K562 (cell line): ENCODE results near the gene CFDP1. TPM values are rescaled to one million over a fixed set of nuclear protein-coding genes. Genes with fewer than 3 reads are reported as not detected.

ENCODE experiments used
- CCNT2 ChIP-seq: IDR thresholded peaks from 2 replicates; pipeline ENCODE4 v1.6.1; 2011; ENCODE audit warnings: borderline replicate concordance, low read depth, mild to moderate bottlenecking, moderate library complexity, mixed read lengths, low read length; ENCODE audit not compliant: insufficient read length; ENCODE audit errors: extremely low read depth
- CREM ChIP-seq: IDR thresholded peaks from 2 replicates; pipeline ENCODE4 v1.6.1; 2014; ENCODE audit warnings: antibody characterized with exemption, low read depth
- KLF1 ChIP-seq: fragments of 450-650 bp; IDR thresholded peaks from 2 replicates; pipeline ENCODE4 v1.6.1; 2016; ENCODE audit warnings: missing genetic modification characterization, missing compliant biosample characterization
- NFE2L1 ChIP-seq: fragments of 450-650 bp; IDR thresholded peaks from 2 replicates; pipeline ENCODE4 v1.6.1; 2016; ENCODE audit warnings: missing genetic modification characterization, low read depth, mild to moderate bottlenecking, missing compliant biosample characterization, moderate library complexity, borderline replicate concordance
- PHF20 ChIP-seq: fragments of 450-650 bp; IDR thresholded peaks from 2 replicates; pipeline ENCODE4 v1.6.1; 2018; ENCODE audit not compliant: partially characterized antibody
- SNRNP70 ChIP-seq: fragments of 200-400 bp; formaldehyde crosslinking; optimal IDR thresholded peaks from 2 replicates; pipeline ENCODE3; 2017; ENCODE audit warnings: low read depth, low read length
- TEAD1 ChIP-seq, 2 experiments: fragments of 450-650 bp in 1 of 2; sonication (generic) in 1 of 2; formaldehyde crosslinking; IDR thresholded peaks; 2 replicates each; pipeline versions ENCODE4 v1.4.0 to v1.8.0; 2020 to 2022; ENCODE audit warnings: mild to moderate bottlenecking in 2 of 2, missing genetic modification reagents in 1 of 2
- ZNF311 ChIP-seq: fragments of 250-450 bp; sonication (Bioruptor Pico); IDR thresholded peaks from 2 replicates; pipeline ENCODE4 v1.4.0; 2020; ENCODE audit warnings: mild to moderate bottlenecking, moderate library complexity
- ZNF431 ChIP-seq: sonication (generic); formaldehyde crosslinking; IDR thresholded peaks from 2 replicates; pipeline ENCODE4 v1.8.0; 2022; ENCODE audit warnings: mild to moderate bottlenecking, missing genetic modification reagents
- polyA plus RNA-seq, 8 experiments: library from polyadenylated mRNA; depleted of rRNA in 4 of 8; stranded (reverse) in 5 of 8; unstranded in 3 of 8; fragments of >200 nt; fragmentation: Nextera tagmentation in 2 of 8; fragmentation: Illumina TruSeq in 1 of 8; extraction: Ambion mirVana in 2 of 8; extraction: Trizol in 1 of 8; gene quantifications; 2 replicates each; pipeline versions ENCODE4 v1.2.1 to v1.2.3, GENCODE V29; 2011 to 2014; ENCODE audit warnings: inconsistent platforms in 1 of 8, missing spikeins in 1 of 8
- total RNA-seq, 7 experiments: library from RNA; depleted of rRNA in 6 of 7; stranded (reverse); fragments of >200 nt in 6 of 7; fragmentation: Illumina TruSeq in 2 of 7; extraction: Trizol in 2 of 7; gene quantifications; 2 replicates each; pipeline versions ENCODE4 v1.2.1 to v1.2.3, GENCODE V29; 2011 to 2021; ENCODE audit warnings: low replicate concordance in 1 of 7
- TF ChIP-seq, protein P1 (sequence below): fragments of 450-650 bp; formaldehyde crosslinking; conservative IDR thresholded peaks from 2 replicates; pipeline ENCODE4 v1.4.0; 2022; ENCODE audit warnings: mild to moderate bottlenecking, missing genetic modification characterization
- TF ChIP-seq, protein P2 (sequence below), 2 experiments: IDR thresholded peaks; 2 replicates each; pipeline ENCODE4 v1.6.1; 2011; ENCODE audit warnings: borderline replicate concordance in 1 of 2, control low read depth in 1 of 2, low read depth in 1 of 2, low read length in 1 of 2, mild to moderate bottlenecking in 1 of 2, mixed read lengths in 1 of 2, moderate library complexity in 1 of 2; ENCODE audit not compliant: insufficient read depth in 1 of 2, insufficient read length in 1 of 2, poor library complexity in 1 of 2, severe bottlenecking in 1 of 2; ENCODE audit errors: extremely low read depth in 1 of 2
- TF ChIP-seq, protein P3 (sequence below): fragments of 450-650 bp; IDR thresholded peaks from 2 replicates; pipeline ENCODE4 v1.6.1; 2016; ENCODE audit warnings: mild to moderate bottlenecking
- TF ChIP-seq, protein P4 (sequence below): fragments of 450-650 bp; conservative IDR thresholded peaks from 2 replicates; pipeline ENCODE4 v1.6.1; 2016; ENCODE audit warnings: missing genetic modification characterization, low read depth, mild to moderate bottlenecking, missing compliant biosample characterization, moderate library complexity
- TF ChIP-seq, protein P5 (sequence below): fragments of 450-650 bp; IDR thresholded peaks from 2 replicates; pipeline ENCODE4 v1.6.1; 2016; ENCODE audit warnings: borderline replicate concordance
- TF ChIP-seq, protein P6 (sequence below), 2 experiments: fragments of 450-650 bp; conservative IDR thresholded peaks; 2 replicates each; pipeline ENCODE4 v1.6.1; 2017; ENCODE audit warnings: mild to moderate bottlenecking in 2 of 2, moderate library complexity in 2 of 2

Gene CFDP1
- total and polyA plus RNA-seq, 9 of the 15 experiments (the other 6 are each of a cell fraction or from before 2014, with no cell fraction given), result 31.5 to 78.4 (median 61.7) TPM

DNA sequence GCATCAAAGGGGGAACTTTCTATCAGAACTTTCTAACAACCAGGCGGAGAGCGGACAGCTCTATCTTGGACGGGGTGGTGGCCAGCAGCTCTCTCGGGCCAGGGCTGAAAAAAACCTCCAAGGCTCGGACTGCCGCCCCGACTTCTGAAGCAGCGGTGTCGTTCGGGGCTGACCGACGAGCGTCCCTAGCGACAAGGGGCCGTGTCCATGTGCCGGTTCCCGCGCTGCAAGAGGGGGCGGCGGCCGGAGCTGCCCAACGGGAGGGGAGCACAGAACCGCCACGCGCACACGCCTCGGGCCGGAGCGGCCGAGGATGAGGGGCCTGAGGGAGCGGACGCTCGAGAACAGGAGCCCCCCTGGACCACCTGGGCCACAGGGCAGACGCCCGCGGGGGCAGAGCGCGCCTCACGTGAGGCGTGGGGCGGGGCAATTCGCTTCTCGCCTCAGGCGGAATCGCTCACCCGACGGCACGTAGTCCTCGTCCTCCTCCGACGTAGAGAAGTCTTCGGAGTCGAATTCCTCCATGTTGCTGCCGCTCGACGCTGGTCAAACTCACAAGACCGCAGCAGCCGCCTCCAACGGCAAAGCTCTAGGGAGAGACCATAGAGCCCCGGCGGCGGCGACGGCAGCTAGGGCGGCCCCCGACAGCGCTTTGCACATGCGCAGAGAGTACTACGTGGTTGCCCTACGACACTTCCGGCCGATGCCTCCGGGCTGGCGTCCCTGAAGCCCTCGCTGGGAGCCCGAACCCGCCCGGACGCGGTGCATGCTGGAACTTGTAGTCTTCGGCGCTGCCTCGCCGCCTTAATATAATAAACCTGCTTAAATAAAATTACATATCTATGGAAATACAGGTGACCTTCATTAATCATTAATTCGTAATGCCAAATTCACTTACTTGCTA, at the start of gene CFDP1 (continued):
- TF ChIP-seq, protein P1, sequence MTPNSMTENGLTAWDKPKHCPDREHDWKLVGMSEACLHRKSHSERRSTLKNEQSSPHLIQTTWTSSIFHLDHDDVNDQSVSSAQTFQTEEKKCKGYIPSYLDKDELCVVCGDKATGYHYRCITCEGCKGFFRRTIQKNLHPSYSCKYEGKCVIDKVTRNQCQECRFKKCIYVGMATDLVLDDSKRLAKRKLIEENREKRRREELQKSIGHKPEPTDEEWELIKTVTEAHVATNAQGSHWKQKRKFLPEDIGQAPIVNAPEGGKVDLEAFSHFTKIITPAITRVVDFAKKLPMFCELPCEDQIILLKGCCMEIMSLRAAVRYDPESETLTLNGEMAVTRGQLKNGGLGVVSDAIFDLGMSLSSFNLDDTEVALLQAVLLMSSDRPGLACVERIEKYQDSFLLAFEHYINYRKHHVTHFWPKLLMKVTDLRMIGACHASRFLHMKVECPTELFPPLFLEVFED (CRISPR knock-in tag), result no peak
- peak in 1 of 2 experiments; percentile 83; a peak in 1 of 4 replicates for TF ChIP-seq TEAD1 (CRISPR knock-in tag; IDR thresholded peaks at IDR 0.05)
- TF ChIP-seq, protein P2, sequence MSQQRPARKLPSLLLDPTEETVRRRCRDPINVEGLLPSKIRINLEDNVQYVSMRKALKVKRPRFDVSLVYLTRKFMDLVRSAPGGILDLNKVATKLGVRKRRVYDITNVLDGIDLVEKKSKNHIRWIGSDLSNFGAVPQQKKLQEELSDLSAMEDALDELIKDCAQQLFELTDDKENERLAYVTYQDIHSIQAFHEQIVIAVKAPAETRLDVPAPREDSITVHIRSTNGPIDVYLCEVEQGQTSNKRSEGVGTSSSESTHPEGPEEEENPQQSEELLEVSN (IDR thresholded peaks at IDR 0.05; ENCODE audit: borderline replicate concordance in 1 of 2, extremely low read depth in 1 of 2, insufficient read depth in 1 of 2, insufficient read length in 1 of 2, low read depth in 1 of 2, low read length in 1 of 2, poor library complexity in 1 of 2, severe bottlenecking in 1 of 2), result peak; percentile 99 to 100
- TF ChIP-seq, protein P3, sequence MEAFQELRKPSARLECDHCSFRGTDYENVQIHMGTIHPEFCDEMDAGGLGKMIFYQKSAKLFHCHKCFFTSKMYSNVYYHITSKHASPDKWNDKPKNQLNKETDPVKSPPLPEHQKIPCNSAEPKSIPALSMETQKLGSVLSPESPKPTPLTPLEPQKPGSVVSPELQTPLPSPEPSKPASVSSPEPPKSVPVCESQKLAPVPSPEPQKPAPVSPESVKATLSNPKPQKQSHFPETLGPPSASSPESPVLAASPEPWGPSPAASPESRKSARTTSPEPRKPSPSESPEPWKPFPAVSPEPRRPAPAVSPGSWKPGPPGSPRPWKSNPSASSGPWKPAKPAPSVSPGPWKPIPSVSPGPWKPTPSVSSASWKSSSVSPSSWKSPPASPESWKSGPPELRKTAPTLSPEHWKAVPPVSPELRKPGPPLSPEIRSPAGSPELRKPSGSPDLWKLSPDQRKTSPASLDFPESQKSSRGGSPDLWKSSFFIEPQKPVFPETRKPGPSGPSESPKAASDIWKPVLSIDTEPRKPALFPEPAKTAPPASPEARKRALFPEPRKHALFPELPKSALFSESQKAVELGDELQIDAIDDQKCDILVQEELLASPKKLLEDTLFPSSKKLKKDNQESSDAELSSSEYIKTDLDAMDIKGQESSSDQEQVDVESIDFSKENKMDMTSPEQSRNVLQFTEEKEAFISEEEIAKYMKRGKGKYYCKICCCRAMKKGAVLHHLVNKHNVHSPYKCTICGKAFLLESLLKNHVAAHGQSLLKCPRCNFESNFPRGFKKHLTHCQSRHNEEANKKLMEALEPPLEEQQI, result no peak
- TF ChIP-seq, protein P4, sequence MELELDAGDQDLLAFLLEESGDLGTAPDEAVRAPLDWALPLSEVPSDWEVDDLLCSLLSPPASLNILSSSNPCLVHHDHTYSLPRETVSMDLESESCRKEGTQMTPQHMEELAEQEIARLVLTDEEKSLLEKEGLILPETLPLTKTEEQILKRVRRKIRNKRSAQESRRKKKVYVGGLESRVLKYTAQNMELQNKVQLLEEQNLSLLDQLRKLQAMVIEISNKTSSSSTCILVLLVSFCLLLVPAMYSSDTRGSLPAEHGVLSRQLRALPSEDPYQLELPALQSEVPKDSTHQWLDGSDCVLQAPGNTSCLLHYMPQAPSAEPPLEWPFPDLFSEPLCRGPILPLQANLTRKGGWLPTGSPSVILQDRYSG (tag), result no peak
- TF ChIP-seq, protein P5, sequence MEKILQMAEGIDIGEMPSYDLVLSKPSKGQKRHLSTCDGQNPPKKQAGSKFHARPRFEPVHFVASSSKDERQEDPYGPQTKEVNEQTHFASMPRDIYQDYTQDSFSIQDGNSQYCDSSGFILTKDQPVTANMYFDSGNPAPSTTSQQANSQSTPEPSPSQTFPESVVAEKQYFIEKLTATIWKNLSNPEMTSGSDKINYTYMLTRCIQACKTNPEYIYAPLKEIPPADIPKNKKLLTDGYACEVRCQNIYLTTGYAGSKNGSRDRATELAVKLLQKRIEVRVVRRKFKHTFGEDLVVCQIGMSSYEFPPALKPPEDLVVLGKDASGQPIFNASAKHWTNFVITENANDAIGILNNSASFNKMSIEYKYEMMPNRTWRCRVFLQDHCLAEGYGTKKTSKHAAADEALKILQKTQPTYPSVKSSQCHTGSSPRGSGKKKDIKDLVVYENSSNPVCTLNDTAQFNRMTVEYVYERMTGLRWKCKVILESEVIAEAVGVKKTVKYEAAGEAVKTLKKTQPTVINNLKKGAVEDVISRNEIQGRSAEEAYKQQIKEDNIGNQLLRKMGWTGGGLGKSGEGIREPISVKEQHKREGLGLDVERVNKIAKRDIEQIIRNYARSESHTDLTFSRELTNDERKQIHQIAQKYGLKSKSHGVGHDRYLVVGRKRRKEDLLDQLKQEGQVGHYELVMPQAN, result peak; percentile 98
- TF ChIP-seq CREM, result peak; percentile 95
- peak; percentile 75 for TF ChIP-seq KLF1 (tag)
- TF ChIP-seq SNRNP70, result no peak
- 0 out of 2 replicates have a peak, but pooled peaks have one; percentile 23 for TF ChIP-seq ZNF311 (CRISPR knock-in tag)
- TF ChIP-seq, protein P6, sequence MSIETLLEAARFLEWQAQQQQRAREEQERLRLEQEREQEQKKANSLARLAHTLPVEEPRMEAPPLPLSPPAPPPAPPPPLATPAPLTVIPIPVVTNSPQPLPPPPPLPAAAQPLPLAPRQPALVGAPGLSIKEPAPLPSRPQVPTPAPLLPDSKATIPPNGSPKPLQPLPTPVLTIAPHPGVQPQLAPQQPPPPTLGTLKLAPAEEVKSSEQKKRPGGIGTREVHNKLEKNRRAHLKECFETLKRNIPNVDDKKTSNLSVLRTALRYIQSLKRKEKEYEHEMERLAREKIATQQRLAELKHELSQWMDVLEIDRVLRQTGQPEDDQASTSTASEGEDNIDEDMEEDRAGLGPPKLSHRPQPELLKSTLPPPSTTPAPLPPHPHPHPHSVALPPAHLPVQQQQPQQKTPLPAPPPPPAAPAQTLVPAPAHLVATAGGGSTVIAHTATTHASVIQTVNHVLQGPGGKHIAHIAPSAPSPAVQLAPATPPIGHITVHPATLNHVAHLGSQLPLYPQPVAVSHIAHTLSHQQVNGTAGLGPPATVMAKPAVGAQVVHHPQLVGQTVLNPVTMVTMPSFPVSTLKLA (conservative IDR thresholded peaks at IDR 0.05), result peak; percentile 99 to 100
- TF ChIP-seq NFE2L1, result no peak
- peak; percentile 48 for TF ChIP-seq PHF20
- no peak for TF ChIP-seq ZNF431 (CRISPR knock-in tag)
- peak; percentile 70 for TF ChIP-seq CCNT2
